Endothelial cell of umbilical vein (primary cell): ENCODE results near the gene WNT4. TPM values are rescaled to one million over a fixed set of nuclear protein-coding genes. Genes with fewer than 3 reads are reported as not detected.

Source experiments
- BruUV-seq: library from RNA; stranded (reverse); fragments of 400-500 nt; replicated peaks from 2 replicates; lab custom pipeline; 2021; lab: Mats Ljungman, UMichigan
- CTCF ChIA-PET: fragments of 300-600, 350-600 bp; sonication (Branson Sonifier 250); formaldehyde crosslinking; loops from one replicate; lab custom pipeline; 2021; ENCODE audit warnings: antibody characterized with exemption, inconsistent platforms; lab: Charles Lee
- POLR2A ChIA-PET: fragments of 300-600, 350-600 bp; sonication (Branson Sonifier 250); formaldehyde crosslinking; loops from one replicate; lab custom pipeline; 2021; ENCODE audit warnings: antibody characterized with exemption, inconsistent platforms; lab: Charles Lee
- DNase-seq: peaks from one replicate; pipeline ENCODE4 v3.0.0-alpha.2; 2011; ENCODE audit warnings: low read depth, low spot score
- FAIRE-seq: peaks from 2 replicates; lab custom pipeline; 2011; peaks lifted over from hg19 to GRCh38; lab: Jason Lieb, UNC
- H2AFZ ChIP-seq: 2 replicates; pipeline ENCODE4 v1.6.0; 2012; ENCODE audit warnings: low read depth, low read length, control low read depth, inconsistent platforms
- H3K27ac ChIP-seq: 2 replicates; pipeline ENCODE4 v1.5.1; 2011; ENCODE audit warnings: low read depth, mild to moderate bottlenecking, control low read depth, low read length, moderate library complexity; ENCODE audit not compliant: insufficient read depth
- H3K27me3 ChIP-seq, 2 experiments: 2 replicates each; pipeline versions ENCODE4 v1.6.0 to v1.6.1; 2011; ENCODE audit warnings: low read length in 2 of 2, mixed read lengths in 1 of 2; ENCODE audit not compliant: control insufficient read depth in 2 of 2, insufficient read depth in 2 of 2
- H3K36me3 ChIP-seq, 2 experiments: 2 replicates in 1 of 2; 3 replicates in 1 of 2; pipeline ENCODE4 v1.5.1; 2011; ENCODE audit warnings: low read length in 2 of 2, mild to moderate bottlenecking in 1 of 2, moderate library complexity in 1 of 2; ENCODE audit not compliant: control insufficient read depth in 2 of 2, insufficient read depth in 2 of 2; ENCODE audit errors: extremely low read depth in 1 of 2
- H3K4me1 ChIP-seq: 3 replicates; pipeline ENCODE4 v1.5.1; 2011; ENCODE audit warnings: mild to moderate bottlenecking, low read length; ENCODE audit not compliant: control insufficient read depth, insufficient read depth; ENCODE audit errors: extremely low read depth
- H3K4me2 ChIP-seq: 2 replicates; pipeline ENCODE4 v1.6.1; 2011; ENCODE audit warnings: low read length, control low read depth, mixed read lengths; ENCODE audit not compliant: insufficient read depth
- H3K4me3 ChIP-seq, 3 experiments: fragments of 200-600 bp in 1 of 3; sonication (generic), shearing (Covaris generic) in 1 of 3; replicated peaks in 1 of 3; 2 replicates each; pipeline ENCODE4 v1.5.1; 2011 to 2016; ENCODE audit warnings: control low read depth in 3 of 3, low read length in 3 of 3, mild to moderate bottlenecking in 2 of 3, inconsistent platforms in 1 of 3, low read depth in 1 of 3, moderate library complexity in 1 of 3; ENCODE audit not compliant: insufficient read depth in 1 of 3
- H3K79me2 ChIP-seq: 2 replicates; pipeline ENCODE4 v1.6.0; 2012; ENCODE audit warnings: low read length, inconsistent platforms; ENCODE audit not compliant: control insufficient read depth, insufficient read depth
- H3K9ac ChIP-seq: replicated peaks from 2 replicates; pipeline ENCODE3; 2011; ENCODE audit warnings: low read length, control low read depth; ENCODE audit not compliant: insufficient read depth; ENCODE audit errors: extremely low read depth
- H3K9me1 ChIP-seq: replicated peaks from 3 replicates; pipeline ENCODE4 v1.6.0; 2011; ENCODE audit warnings: mild to moderate bottlenecking, low read length; ENCODE audit not compliant: control insufficient read depth, insufficient read depth; ENCODE audit errors: extremely low read depth
- H3K9me3 ChIP-seq: replicated peaks from 2 replicates; pipeline ENCODE4 v1.5.1; 2012; ENCODE audit warnings: low read length, inconsistent platforms; ENCODE audit not compliant: control insufficient read depth, insufficient read depth
- H4K20me1 ChIP-seq: replicated peaks from 2 replicates; pipeline ENCODE3; 2011; ENCODE audit warnings: mild to moderate bottlenecking, low read length; ENCODE audit not compliant: control insufficient read depth, insufficient read depth; ENCODE audit errors: extremely low read depth
- EZH2 ChIP-seq: IDR thresholded peaks from 2 replicates; pipeline ENCODE4 v1.6.1; 2012; ENCODE audit warnings: borderline replicate concordance, low read depth, mild to moderate bottlenecking, moderate library complexity, low read length, inconsistent platforms; ENCODE audit not compliant: severe bottlenecking
- FOS ChIP-seq: IDR thresholded peaks from 2 replicates; pipeline ENCODE4 v1.6.1; 2011; ENCODE audit warnings: mild to moderate bottlenecking, low read length, moderate library complexity, borderline replicate concordance; ENCODE audit not compliant: insufficient read depth
- dilution Hi-C: fragments of 300-500 bp; cut with MboI; formaldehyde crosslinking; loops from one replicate; pipeline ENCODE4 v1.15.0; 2019; ENCODE audit warnings: low sequenced_read_pairs; ENCODE audit not compliant: extremely low pct_ligation_motif_present
- intact Hi-C: fragments of 100-400 bp; cut with micrococcal nuclease; formaldehyde crosslinking; loops from one replicate; pipeline ENCODE4 v1.10.0; 2022
- polyA plus RNA-seq, 4 experiments: library from polyadenylated mRNA; depleted of rRNA in 3 of 4; stranded (reverse) in 3 of 4; unstranded in 1 of 4; fragments of >200 nt; gene quantifications; 2 replicates each; pipeline versions ENCODE4 v1.2.1 to v1.2.3, GENCODE V29; 2011 to 2012; ENCODE audit warnings: missing spikeins in 1 of 4
- total RNA-seq: library from RNA; stranded (reverse); gene quantifications from 2 replicates; pipeline ENCODE4 v1.2.3, GENCODE V29; 2021

The WNT4 gene
- total and polyA plus RNA-seq, 2 donors (not counting 3 experiments of a cell fraction or from before 2014, with no cell fraction given), result 0.06 TPM; not detected in 1

GRCh38 chr1:22141554-22142314 is 1.2 kb downstream of the WNT4 start:
- Histone ChIP-seq H3K4me2 (peak overlapping the region; percentile 38), H3K9ac (no peak overlapping the region), H3K36me3 (no peaks in the 10 kb centered on the region), H3K79me2 (no peaks in the 10 kb centered on the region), H3K4me3 (no peak overlapping the region), H2AFZ (no peak overlapping the region), H4K20me1 (no peaks in the 10 kb centered on the region), H3K9me1 (no peaks in the 10 kb centered on the region), H3K9me3 (no peaks in the 10 kb centered on the region), H3K27me3 (peaks cover 28 to 34% of the 10 kb centered on the region in 2 experiments), H3K27ac (no peak overlapping the region), H3K4me1 (peaks cover 4% of the 10 kb centered on the region)
- ChIA-PET POLR2A (no interaction called here), CTCF (interaction anchor here (0.8 to 6.3 kb wide), 5 partner anchors 10 to 275 kb away, joined by 3 to 54 read pairs (median 4); no protein-coding TSS in a partner anchor)
- DNase-seq (no peak), FAIRE-seq (no peak)
- intact Hi-C loops (no loop called here), dilution Hi-C loops (no loop called here)
- TF ChIP-seq EZH2, result peak; percentile 10
- TF ChIP-seq FOS, result no peak
- no TSS peak for BruUV-seq

DNA sequence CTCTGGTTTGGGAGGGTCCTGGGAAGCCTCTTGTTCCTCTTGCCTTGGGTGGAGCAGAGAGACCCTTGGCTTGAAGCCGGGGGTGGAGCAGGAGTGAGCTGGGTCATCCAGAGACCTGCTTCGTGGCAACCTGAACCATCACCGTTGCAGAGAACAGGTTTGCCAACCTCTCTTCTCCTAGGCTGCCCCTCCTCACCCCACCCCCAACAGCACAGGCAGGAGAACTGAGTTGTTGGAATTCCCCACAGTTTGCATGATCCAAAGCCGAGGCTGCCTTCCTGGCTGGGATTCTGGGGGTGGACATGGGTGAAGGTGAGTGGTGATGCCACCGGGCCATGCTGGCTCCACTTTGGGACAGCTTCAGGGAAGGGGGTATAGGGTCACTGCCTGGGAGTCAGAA is 2.2 kb downstream of the WNT4 start:
- no peaks in the 10 kb centered on the region for H4K20me1 ChIP-seq

More for the DNA sequence above, 2.2 kb downstream of the WNT4 start:
- Histone ChIP-seq H3K27ac (no peak overlapping the region), H3K27me3 (peaks cover 25 to 32% of the 10 kb centered on the region in 2 experiments), H3K9me1 (no peaks in the 10 kb centered on the region), H3K4me2 (no peak overlapping the region), H3K9ac (no peak overlapping the region), H2AFZ (no peak overlapping the region), H3K4me3 (no peak overlapping the region), H3K4me1 (peaks cover 4% of the 10 kb centered on the region), H3K9me3 (no peaks in the 10 kb centered on the region), H3K36me3 (no peaks in the 10 kb centered on the region), H3K79me2 (no peaks in the 10 kb centered on the region)
- CTCF ChIA-PET, result interaction anchor here (1.3 to 6.3 kb wide), 3 partner anchors 9 to 177 kb away, joined by 4 to 54 read pairs (median 7); no protein-coding TSS in a partner anchor
- POLR2A ChIA-PET, result no interaction called here
- no peak for FAIRE-seq
- no TSS peak for BruUV-seq
- dilution Hi-C loops, result no loop called here
- TF ChIP-seq FOS, result no peak
- intact Hi-C loops, result no loop called here
- no peak for DNase-seq
